Aorta (tissue), 5 donors: ENCODE results near the gene GPR137. TPM values are rescaled to one million over a fixed set of nuclear protein-coding genes. Genes with fewer than 3 reads are reported as not detected.
A peak's percentile ranks its signal among the peaks of the same experiment; 100 is the strongest.
"Not testable (repeated sequence)": the region's sequence is repeated elsewhere in the genome, so short reads cannot be mapped to it uniquely, and the experiment has no call there.

Experiments
- ATAC-seq: fragments of 200-7000 bp; cut with Tn5 transposase; one replicate; pipeline ENCODE4 v1.9.1; 2022; ENCODE audit warnings: moderate library complexity; ENCODE audit not compliant: low FRiP score
- DNase-seq, 2 donors: peaks; one replicate each; pipeline ENCODE4 v3.0.0-alpha.2; 2020
- H3K27ac ChIP-seq, 2 donors: one replicate each; pipeline ENCODE4 v1.5.1; 2013; ENCODE audit warnings: low read length in 2 of 2, mild to moderate bottlenecking in 2 of 2, moderate library complexity in 2 of 2, control low read depth in 1 of 2, inconsistent platforms in 1 of 2, low read depth in 1 of 2
- H3K27me3 ChIP-seq, 2 donors: one replicate each; pipeline ENCODE4 v1.6.1; 2013; ENCODE audit warnings: control low read depth in 1 of 2, low read length in 1 of 2, mild to moderate bottlenecking in 1 of 2, moderate library complexity in 1 of 2; ENCODE audit not compliant: insufficient read depth in 2 of 2, control insufficient read depth in 1 of 2
- H3K36me3 ChIP-seq, 2 donors: one replicate each; pipeline ENCODE4 v1.6.1; 2013; ENCODE audit warnings: control low read depth in 1 of 2, low read length in 1 of 2, mild to moderate bottlenecking in 1 of 2; ENCODE audit not compliant: insufficient read depth in 2 of 2, control insufficient read depth in 1 of 2
- H3K4me1 ChIP-seq, 2 donors: one replicate each; pipeline ENCODE4 v1.6.1; 2013; ENCODE audit warnings: low read length in 2 of 2, control low read depth in 1 of 2, mild to moderate bottlenecking in 1 of 2, moderate library complexity in 1 of 2; ENCODE audit not compliant: insufficient read depth in 2 of 2, control insufficient read depth in 1 of 2
- H3K4me3 ChIP-seq, 2 donors: one replicate each; pipeline ENCODE4 v1.5.1; 2013; ENCODE audit warnings: low read length in 2 of 2, control low read depth in 1 of 2, mild to moderate bottlenecking in 1 of 2
- H3K9me3 ChIP-seq: one replicate; pipeline ENCODE4 v1.6.1; 2013; ENCODE audit warnings: mild to moderate bottlenecking, low read length; ENCODE audit not compliant: control insufficient read depth
- WGBS, 2 donors: extraction: QIAGEN DNeasy Blood & Tissue Kit; methylation state at CpG; one replicate each; pipeline ENCODE4 v1.1.7; 2013; 5-methylcytosine and 5-hydroxymethylcytosine counted together
- intact Hi-C, 2 donors: fragments of 100-400 bp; cut with DNase I; formaldehyde crosslinking; loops; one replicate each; pipeline versions ENCODE4 v1.14.2 to v1.15.0; 2022
- polyA plus RNA-seq, 2 donors: library from polyadenylated mRNA; stranded (reverse); fragments of 200-250 nt; gene quantifications; one replicate each; pipeline ENCODE4 v1.2.3, GENCODE V29; 2013
- total RNA-seq, 2 donors: library from RNA; stranded (reverse); fragmentation: NEBNext Ultra II Directional; extraction: Animal tissue kit (Norgen Biotek cat#: 25700); gene quantifications; one replicate each; pipeline ENCODE4 v1.2.1, GENCODE V29; 2021
- donor health status: healthy with polysubstance abuse.
- donor health status: Bipolar disorder and iron deficiency.
- donor health status: DM: no; HTN: no; CAD: no.
- donor health status: DM: no; HTN: no; CAD: no.
- donor health status: DM: yes; HTN: yes; CAD: no.

Gene GPR137
- total and polyA plus RNA-seq, 4 donors: 19.7 to 40.3 (median 27.1) TPM

DNA sequence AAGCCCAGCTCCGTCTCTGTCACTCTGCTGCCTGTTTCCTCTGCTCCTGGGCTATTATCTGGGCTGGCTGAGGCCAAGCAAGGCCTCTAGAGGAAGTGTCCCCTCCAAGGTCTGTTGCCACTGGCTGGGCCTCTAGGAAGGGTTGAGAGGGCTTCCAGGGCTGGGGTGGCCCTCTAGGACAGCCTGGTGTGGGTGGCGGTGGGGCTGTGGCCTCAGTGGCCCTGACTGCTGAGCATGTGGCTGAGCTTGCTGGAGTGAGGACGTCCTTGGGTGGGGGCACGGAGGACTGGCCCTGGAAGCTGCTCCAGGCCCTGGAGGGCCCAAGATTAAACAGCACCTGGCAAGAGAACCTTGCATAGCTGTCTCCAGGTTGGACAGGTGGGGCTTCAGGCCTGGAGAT is 38.3 kb downstream of the GPR137 start:
- H3K4me3 ChIP-seq, H3K27ac ChIP-seq, H3K9me3 ChIP-seq, DNase-seq, H3K4me1 ChIP-seq, H3K36me3 ChIP-seq, intact Hi-C loops, H3K27me3 ChIP-seq, ATAC-seq: not testable (repeated sequence)
- 87 to 88% methylated on average over 4 of the region's 4 CpGs for WGBS, 2 donors

DNA sequence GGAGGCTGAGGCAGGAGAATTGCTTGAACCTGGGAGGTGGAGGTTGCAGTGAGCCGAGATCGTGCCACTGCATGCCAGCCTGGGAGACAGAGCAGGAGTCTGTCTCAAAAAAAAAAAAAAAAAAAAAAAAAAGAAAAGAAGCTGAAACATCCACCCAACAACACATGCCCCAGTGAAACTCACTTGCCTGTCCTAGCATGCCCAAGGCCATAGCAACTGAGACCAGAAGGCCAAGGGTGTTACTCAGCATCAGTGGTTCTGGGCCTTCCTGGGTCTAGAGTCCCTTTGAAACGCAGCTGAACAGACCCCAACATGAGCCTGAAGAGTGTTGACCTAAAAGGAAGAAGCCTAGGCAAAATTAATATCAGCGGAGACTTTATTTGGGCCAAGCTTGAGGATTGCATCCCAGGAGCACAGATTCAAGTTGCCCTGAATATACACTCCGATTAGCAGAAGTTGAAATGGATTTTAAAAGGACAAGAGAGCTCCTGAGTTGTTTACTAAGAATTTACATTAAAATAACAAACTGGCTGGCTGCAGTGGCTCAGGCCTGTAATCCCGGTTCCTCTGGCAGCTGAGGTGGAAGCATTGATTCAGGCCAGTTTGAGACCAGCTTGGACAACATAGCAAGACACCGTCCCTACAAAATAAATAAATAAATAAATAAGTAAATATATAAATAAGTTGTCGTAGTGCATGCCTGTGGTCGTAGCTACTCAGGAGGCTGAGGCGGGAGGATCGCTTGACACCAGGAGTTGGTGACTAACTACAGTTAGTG is 39.2 kb downstream of the GPR137 start:
- intact Hi-C loops: no loop called here
- ATAC-seq: no peak
- Histone ChIP-seq H3K4me3 (no peak overlapping the region), H3K4me1 (no peaks in the 10 kb centered on the region), H3K27me3 (no peaks in the 10 kb centered on the region), H3K27ac (no peak overlapping the region), H3K9me3 (no peaks in the 10 kb centered on the region), H3K36me3 (no peaks in the 10 kb centered on the region)
- no peak for DNase-seq
- WGBS, 2 donors: 89 to 90% methylated on average over 11 of the region's 11 CpGs

DNA sequence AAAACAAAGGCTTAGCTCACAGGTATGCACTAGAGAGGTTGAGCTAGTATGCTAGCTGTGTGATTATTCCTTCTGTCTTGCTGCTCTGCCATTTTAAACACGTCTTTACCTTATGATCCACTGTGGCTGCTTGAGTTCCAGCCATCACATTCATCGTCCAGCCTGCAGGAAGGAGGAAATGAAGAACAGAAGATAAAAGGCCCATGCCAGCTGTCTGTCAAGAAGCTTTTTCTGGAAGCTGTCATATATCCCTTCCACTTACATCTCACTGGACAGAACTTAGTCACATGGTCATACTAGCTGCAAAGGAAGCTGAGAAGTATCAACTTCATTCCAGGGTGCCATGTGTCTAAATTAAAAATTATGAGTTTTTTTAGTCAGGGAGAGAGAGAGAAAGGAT is 41.7 kb downstream of the GPR137 start:
- H3K4me1 ChIP-seq: no peaks in the 10 kb centered on the region
- DNase-seq: no peak
- intact Hi-C loops: no loop called here
- H3K27me3 ChIP-seq: no peaks in the 10 kb centered on the region
- H3K36me3 ChIP-seq: no peaks in the 10 kb centered on the region
- H3K27ac ChIP-seq: no peak overlapping the region
- no peak for ATAC-seq
- no peak overlapping the region for H3K4me3 ChIP-seq
- WGBS, 2 donors: 97 to 100% methylated on average over 2 of the region's 2 CpGs
- H3K9me3 ChIP-seq: no peaks in the 10 kb centered on the region

DNA sequence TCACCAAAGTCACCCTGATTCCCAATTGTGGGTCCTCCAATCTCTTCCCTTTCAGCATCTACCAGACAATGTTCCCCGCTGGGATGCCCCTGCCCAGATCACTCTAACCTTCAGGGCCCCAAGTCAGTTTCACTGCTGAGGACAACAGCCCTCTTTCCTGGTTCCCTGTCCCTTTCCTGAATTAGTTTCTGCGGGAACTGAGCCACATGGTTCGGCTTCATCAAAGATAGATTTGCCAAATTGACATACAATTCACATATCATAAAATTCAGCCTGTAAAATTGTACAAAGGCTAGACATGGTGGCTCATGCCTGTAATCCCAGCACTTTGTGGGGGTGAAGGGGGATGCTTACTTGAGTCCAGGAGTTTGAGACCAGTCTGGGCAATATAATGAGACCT is 42.3 kb downstream of the GPR137 start:
- H3K36me3 ChIP-seq: no peaks in the 10 kb centered on the region
- no peaks in the 10 kb centered on the region for H3K9me3 ChIP-seq
- H3K27me3 ChIP-seq: no peaks in the 10 kb centered on the region
- H3K4me3 ChIP-seq: no peak overlapping the region
- intact Hi-C loops: no loop called here
- WGBS, 2 donors: 89 to 92% methylated on average over 3 of the region's 3 CpGs
- H3K4me1 ChIP-seq: no peaks in the 10 kb centered on the region
- DNase-seq: no peak
- no peak for ATAC-seq
- H3K27ac ChIP-seq: no peak overlapping the region

DNA sequence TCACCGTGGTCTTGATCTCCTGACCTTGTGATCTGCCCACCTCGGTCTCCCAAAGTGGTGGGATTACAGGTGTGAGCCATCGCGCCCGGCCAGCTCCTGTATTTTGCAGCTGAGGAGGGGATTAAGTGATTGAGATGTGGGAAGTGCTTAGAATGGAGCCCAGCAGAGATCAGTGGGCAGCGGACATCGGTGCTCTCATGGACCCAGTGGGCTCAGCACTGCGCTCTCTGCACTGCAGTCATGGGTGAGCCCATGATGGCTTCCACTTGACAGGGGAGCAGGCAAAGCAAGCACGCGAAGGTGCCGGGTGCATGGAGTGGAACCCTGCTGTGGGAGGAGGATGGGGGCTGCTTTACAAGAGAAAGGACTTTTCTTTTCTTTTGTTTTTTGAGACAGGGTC is 45.2 kb downstream of the GPR137 start:
- Histone ChIP-seq H3K27ac (no peak overlapping the region), H3K9me3 (no peaks in the 10 kb centered on the region), H3K27me3 (no peaks in the 10 kb centered on the region), H3K36me3 (no peaks in the 10 kb centered on the region), H3K4me1 (no peaks in the 10 kb centered on the region), H3K4me3 (no peak overlapping the region)
- ATAC-seq (no peak), DNase-seq (no peak)
- intact Hi-C loops: no loop called here
- 89 to 90% methylated on average over 11 of the region's 11 CpGs for WGBS, 2 donors

DNA sequence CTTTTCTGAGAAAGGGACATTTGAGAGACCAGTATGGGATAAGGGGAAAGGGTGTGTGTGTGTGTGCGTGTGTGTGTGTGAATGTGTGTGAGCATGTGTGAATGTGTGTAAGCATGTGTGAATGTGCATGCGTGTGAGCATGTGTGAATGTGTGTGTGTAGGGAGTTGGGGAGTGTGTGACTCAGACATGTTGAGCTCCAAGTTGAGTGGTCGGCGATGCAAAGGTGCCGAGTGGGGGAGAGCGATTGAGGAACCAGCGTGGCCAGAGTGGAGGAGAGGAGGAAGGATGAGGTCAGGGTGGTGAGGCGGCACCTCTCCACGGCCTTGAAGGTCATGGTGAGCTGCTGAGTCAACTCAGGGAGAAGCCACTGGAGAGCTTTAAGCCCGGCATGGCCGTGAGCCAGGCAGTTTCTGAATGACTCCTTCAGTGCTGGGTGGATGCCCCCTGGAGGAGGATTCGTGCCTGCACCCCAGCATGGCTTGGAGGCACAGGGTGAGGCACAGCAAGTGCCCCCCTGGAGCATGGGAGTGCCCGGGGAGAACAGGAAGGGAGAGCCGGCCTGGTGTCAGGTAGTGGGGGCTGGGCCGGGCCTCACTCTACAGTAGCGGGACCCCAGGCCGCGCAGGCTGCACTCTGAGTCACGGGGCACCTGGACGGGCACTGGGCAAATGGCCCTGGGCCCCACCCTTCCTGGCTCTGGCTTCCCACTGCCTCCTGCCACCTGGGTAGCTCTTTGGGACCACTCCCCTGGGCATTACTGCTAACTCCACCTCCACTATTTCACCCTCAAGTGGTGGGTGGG is 46.1 kb downstream of the GPR137 start:
- DNase-seq (peak; percentile 86 to 91), ATAC-seq (peak; percentile 64)
- Histone ChIP-seq H3K27me3 (no peaks in the 10 kb centered on the region), H3K4me3 (no peak overlapping the region), H3K4me1 (no peaks in the 10 kb centered on the region), H3K27ac (no peak overlapping the region), H3K9me3 (no peaks in the 10 kb centered on the region), H3K36me3 (no peaks in the 10 kb centered on the region)
- intact Hi-C loops: no loop called here
- 48 to 58% methylated on average over 20 of the region's 20 CpGs for WGBS, 2 donors

DNA sequence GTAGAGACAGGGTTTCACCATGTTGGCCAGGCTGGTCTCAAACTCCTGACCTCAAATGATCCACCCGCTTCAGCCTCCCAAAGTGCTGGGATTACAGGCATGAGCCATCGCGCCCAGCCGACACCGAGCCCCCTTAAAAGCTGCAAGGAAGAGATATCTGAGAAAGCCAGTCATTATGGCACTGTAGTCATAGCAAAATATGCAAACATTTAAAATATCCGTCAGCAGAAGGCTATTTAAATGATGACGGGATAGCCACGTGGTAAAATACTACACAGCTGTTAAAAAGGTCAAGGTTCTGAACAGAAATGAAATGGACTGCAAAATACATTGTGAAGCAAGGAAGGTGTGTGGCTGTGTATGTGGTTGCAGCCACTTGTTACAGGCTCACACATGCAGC is 47.9 kb downstream of the GPR137 start:
- intact Hi-C loops: no loop called here
- H3K36me3 ChIP-seq: no peaks in the 10 kb centered on the region
- 92 to 94% methylated on average over 8 of the region's 8 CpGs for WGBS, 2 donors
- no peak overlapping the region for H3K27ac ChIP-seq
- H3K9me3 ChIP-seq: no peaks in the 10 kb centered on the region
- DNase-seq: no peak
- no peak for ATAC-seq
- no peaks in the 10 kb centered on the region for H3K4me1 ChIP-seq
- no peak overlapping the region for H3K4me3 ChIP-seq
- H3K27me3 ChIP-seq: no peaks in the 10 kb centered on the region

DNA sequence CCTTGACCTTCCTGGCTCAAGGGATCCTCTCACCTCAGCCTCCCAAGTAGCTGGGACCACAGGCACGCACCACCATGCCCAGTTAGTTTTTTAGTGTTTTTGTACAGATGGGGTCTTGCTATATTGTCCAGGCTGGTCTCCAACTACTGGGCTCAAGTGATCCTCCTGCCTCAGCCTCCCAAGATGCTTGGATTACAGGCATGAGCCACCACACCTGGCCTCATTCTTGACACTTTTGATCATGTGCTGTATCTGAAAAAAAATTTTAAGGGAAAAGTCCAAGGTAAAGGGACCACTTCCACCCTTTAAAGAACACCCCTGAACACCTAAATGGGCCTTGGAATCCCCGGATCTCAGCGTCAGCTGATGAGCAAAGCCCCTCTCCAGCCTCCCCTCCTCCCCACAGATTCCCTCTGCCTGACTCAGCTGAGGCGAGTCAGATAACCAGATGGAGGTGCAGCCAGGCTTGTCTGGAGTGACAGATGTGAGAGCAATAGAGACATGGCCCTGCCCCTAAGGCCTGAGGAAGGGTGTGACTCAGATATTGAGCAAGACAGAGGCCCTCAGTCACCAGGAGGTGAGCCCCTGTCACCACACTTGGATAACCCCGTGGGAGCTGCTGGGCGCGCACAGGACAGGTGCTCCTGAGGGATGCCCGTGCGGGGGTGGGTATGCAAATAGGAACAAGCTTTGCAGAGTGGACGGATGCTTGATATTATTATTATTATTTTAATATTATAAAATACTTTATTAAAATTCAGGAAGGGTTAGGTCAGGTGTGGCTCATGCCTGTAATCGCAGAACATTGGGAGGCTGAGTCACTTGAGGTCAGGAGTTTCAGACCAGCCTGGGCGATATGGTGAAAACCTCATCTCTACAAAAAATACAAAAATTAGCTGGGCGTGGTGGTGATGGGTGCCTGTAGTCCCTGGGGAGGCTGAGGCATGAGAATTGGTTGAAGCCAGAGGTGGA is 49.4 kb downstream of the GPR137 start:
- Histone ChIP-seq H3K4me3 (no peak overlapping the region), H3K9me3 (no peaks in the 10 kb centered on the region), H3K36me3 (no peaks in the 10 kb centered on the region), H3K4me1 (no peaks in the 10 kb centered on the region), H3K27ac (no peak overlapping the region), H3K27me3 (no peaks in the 10 kb centered on the region)
- DNase-seq (no peak), ATAC-seq (no peak)
- intact Hi-C loops: no loop called here
- 68 to 72% methylated on average over 13 of the region's 13 CpGs for WGBS, 2 donors
